AG04449 (cell line): ENCODE results near the gene ANXA2R.
A peak's percentile ranks its signal among the peaks of the same experiment; 100 is the strongest.

Experiments used
- CTCF ChIA-PET: fragments of 350-600 bp; formaldehyde crosslinking; extraction: SDS; loops from one replicate; lab custom pipeline; 2021; ENCODE audit warnings: antibody characterized with exemption; lab: Yijun Ruan, JAX
- POLR2A ChIA-PET: fragments of 400-600, 350-600 bp; formaldehyde crosslinking; extraction: SDS; loops from one replicate; lab custom pipeline; 2020; ENCODE audit warnings: antibody characterized with exemption, inconsistent platforms; lab: Yijun Ruan, JAX
- DNase-seq: peaks from one replicate; pipeline ENCODE4 v3.0.0-alpha.2; 2010; ENCODE audit warnings: low read depth, low spot score
- H3K4me3 ChIP-seq: 2 replicates; pipeline ENCODE4 v1.5.1; 2011; ENCODE audit warnings: low read depth, mild to moderate bottlenecking, control low read depth, low read length
- CTCF ChIP-seq: IDR thresholded peaks from one replicate; pipeline ENCODE4 v1.5.1; 2011; ENCODE audit warnings: mild to moderate bottlenecking, moderate library complexity, low read length, control low read depth, inconsistent platforms; ENCODE audit not compliant: insufficient read depth; ENCODE audit errors: missing control alignments

ANXA2R gene

GRCh38 chr5:43021151-43021550, 19.0 kb downstream of the ANXA2R start:
- no peak overlapping the region for H3K4me3 ChIP-seq
- CTCF ChIA-PET: interaction anchor here (0.8 to 8.8 kb wide), 9 partner anchors 9 to 110 kb away, joined by 3 to 82 read pairs (median 10); partner anchors contain the start of gene ANXA2R
- TF ChIP-seq CTCF: no peak
- POLR2A ChIA-PET: interaction anchor here (0.9 kb wide), 1 partner anchor 20 kb away, joined by 4 read pairs; no protein-coding TSS in a partner anchor
- no peak for DNase-seq

- CTCF ChIA-PET: interaction anchor here (0.9 to 8.8 kb wide), 15 partner anchors 10 to 109 kb away, joined by 3 to 82 read pairs (median 3); partner anchors contain the start of gene ANXA2R
- peak overlapping the region; percentile 74 for H3K4me3 ChIP-seq
- no peak for DNase-seq
- no peak for TF ChIP-seq CTCF
- POLR2A ChIA-PET: interaction anchor here (0.9 to 4.0 kb wide), 4 partner anchors 13 to 45 kb away, joined by 3 to 24 read pairs (median 4); no protein-coding TSS in a partner anchor
These were observed 19.7 kb downstream of the ANXA2R start for GRCh38 chr5:43020399-43020746.

- ChIA-PET CTCF (interaction anchor here (0.9 to 8.8 kb wide), 20 partner anchors 10 to 108 kb away, joined by 3 to 82 read pairs (median 4); partner anchors contain the start of gene ANXA2R), POLR2A (interaction anchor here (1.0 to 4.0 kb wide), 5 partner anchors 12 to 45 kb away, joined by 3 to 24 read pairs (median 13); partner anchors contain the start of gene ANXA2R)
- peak overlapping the region; percentile 74 for H3K4me3 ChIP-seq
- TF ChIP-seq CTCF: peak; percentile 70
- no peak for DNase-seq
These were observed 20.3 kb downstream of the ANXA2R start for GRCh38 chr5:43019614-43020398.

- ChIA-PET POLR2A (interaction anchor here (0.9 to 4.0 kb wide), 6 partner anchors 11 to 110 kb away, joined by 4 to 24 read pairs (median 14); partner anchors contain the start of gene ANXA2R), CTCF (interaction anchor here (1.1 to 8.8 kb wide), 10 partner anchors 11 to 108 kb away, joined by 3 to 82 read pairs (median 8); partner anchors contain the start of gene ANXA2R)
- DNase-seq: no peak
- peak overlapping the region; percentile 74 for H3K4me3 ChIP-seq
- TF ChIP-seq CTCF: no peak
These were observed 20.9 kb downstream of the ANXA2R start for GRCh38 chr5:43019291-43019613.

GRCh38 chr5:43017428-43017815, 22.7 kb downstream of the ANXA2R start:
- CTCF ChIA-PET: interaction anchor here (0.9 to 8.8 kb wide), 9 partner anchors 10 to 106 kb away, joined by 3 to 82 read pairs (median 3); no protein-coding TSS in a partner anchor
- TF ChIP-seq CTCF: no peak
- H3K4me3 ChIP-seq: peak overlapping the region; percentile 74
- POLR2A ChIA-PET: interaction anchor here (0.8 to 4.0 kb wide), 6 partner anchors 9 to 94 kb away, joined by 3 to 24 read pairs (median 10); partner anchors contain the start of gene ANXA2R
- DNase-seq: no peak
